ENCODE results near the gene MIOS. TPM values are rescaled to one million over a fixed set of nuclear protein-coding genes. Genes with fewer than 3 reads are reported as not detected.
"Not testable (repeated sequence)": the region's sequence is repeated elsewhere in the genome, so short reads cannot be mapped to it uniquely, and the experiment has no call there.

The MIOS gene
- total and polyA plus RNA-seq, 2 experiments from 2014 or later, result 24.0 to 50.8 TPM

GRCh38 chr7:7652798-7653540 lies 86.3 kb downstream of the MIOS start:
- Histone ChIP-seq H3K79me2 (peaks cover 75% of the 10 kb centered on the region), H3K4me3 (no peak overlapping the region), H3K4me2 (no peak overlapping the region), H3K9me3 (ENCODE audit: low read depth) (no peaks in the 10 kb centered on the region), H3K36me3 (replicated peaks; ENCODE audit: insufficient read depth, low read depth) (no peaks in the 10 kb centered on the region), H3K27ac (no peak overlapping the region), H3K9me2 (replicated peaks; ENCODE audit: insufficient read depth) (no peaks in the 10 kb centered on the region), H4K20me1 (ENCODE audit: insufficient read depth, poor library complexity, severe bottlenecking) (no peaks in the 10 kb centered on the region), H3K4me1 (ENCODE audit: insufficient read depth) (no peaks in the 10 kb centered on the region), H2AFZ (no peak overlapping the region), H3K27me3 (no peaks in the 10 kb centered on the region)
- 92% methylated on average over 1 of the region's 1 CpG for WGBS (ENCODE audit: low lambda C conversion rate, missing lambda C conversion rate)
- TF ChIP-seq EZH2phosphoT487 (IDR thresholded peaks at IDR 0.05; ENCODE audit: low read depth, severe bottlenecking, unreplicated experiment) (no peak), EZH2 (IDR thresholded peaks at IDR 0.05; ENCODE audit: borderline replicate concordance) (no peak)
- TF ChIP-seq, protein P1, sequence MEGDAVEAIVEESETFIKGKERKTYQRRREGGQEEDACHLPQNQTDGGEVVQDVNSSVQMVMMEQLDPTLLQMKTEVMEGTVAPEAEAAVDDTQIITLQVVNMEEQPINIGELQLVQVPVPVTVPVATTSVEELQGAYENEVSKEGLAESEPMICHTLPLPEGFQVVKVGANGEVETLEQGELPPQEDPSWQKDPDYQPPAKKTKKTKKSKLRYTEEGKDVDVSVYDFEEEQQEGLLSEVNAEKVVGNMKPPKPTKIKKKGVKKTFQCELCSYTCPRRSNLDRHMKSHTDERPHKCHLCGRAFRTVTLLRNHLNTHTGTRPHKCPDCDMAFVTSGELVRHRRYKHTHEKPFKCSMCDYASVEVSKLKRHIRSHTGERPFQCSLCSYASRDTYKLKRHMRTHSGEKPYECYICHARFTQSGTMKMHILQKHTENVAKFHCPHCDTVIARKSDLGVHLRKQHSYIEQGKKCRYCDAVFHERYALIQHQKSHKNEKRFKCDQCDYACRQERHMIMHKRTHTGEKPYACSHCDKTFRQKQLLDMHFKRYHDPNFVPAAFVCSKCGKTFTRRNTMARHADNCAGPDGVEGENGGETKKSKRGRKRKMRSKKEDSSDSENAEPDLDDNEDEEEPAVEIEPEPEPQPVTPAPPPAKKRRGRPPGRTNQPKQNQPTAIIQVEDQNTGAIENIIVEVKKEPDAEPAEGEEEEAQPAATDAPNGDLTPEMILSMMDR (IDR thresholded peaks at IDR 0.05; ENCODE audit: poor library complexity), result no peak
- no peak for DNase-seq (ENCODE audit: low spot score)

DNA sequence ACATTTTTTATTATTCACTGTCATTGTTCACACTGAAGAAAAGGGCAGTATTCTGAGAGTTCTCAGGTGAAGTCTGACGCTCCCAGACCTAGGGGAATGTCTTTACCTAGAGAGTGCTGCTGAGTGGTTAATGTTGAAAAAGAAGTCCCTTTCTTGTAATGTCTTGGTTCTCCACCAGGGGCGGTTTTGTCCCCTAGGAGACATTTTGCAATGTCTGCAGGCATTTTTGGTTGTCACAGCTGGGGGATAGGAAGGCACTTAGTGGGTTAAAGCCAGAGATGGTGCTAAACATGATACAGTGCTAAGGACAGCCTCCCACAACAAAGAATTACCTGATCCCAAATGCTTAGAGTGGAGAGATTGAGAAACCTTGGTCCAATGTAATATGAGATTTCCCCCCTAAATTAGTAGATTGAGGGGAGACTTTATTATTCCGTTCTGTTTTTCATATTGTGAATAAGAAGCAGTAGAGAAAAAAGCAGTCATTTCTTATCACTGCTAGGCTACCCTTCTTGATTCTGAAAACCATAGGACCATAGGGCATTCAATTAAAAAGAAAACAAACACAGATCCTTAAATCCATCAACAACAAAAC lies 87.0 kb downstream of the MIOS start:
- Histone ChIP-seq H4K20me1 (ENCODE audit: insufficient read depth, poor library complexity, severe bottlenecking) (no peaks in the 10 kb centered on the region), H3K79me2 (peaks cover 71% of the 10 kb centered on the region), H3K27ac (no peak overlapping the region), H3K36me3 (replicated peaks; ENCODE audit: insufficient read depth, low read depth) (no peaks in the 10 kb centered on the region), H3K9me2 (replicated peaks; ENCODE audit: insufficient read depth) (no peaks in the 10 kb centered on the region), H2AFZ (no peak overlapping the region), H3K4me3 (no peak overlapping the region), H3K27me3 (no peaks in the 10 kb centered on the region), H3K4me2 (no peak overlapping the region), H3K4me1 (ENCODE audit: insufficient read depth) (no peaks in the 10 kb centered on the region), H3K9me3 (ENCODE audit: low read depth) (no peaks in the 10 kb centered on the region)
- TF ChIP-seq, protein P1 (IDR thresholded peaks at IDR 0.05; ENCODE audit: poor library complexity), result peak; percentile 24
- no peak for TF ChIP-seq EZH2 (IDR thresholded peaks at IDR 0.05; ENCODE audit: borderline replicate concordance)
- no peak for TF ChIP-seq EZH2phosphoT487 (IDR thresholded peaks at IDR 0.05; ENCODE audit: low read depth, severe bottlenecking, unreplicated experiment)
- DNase-seq (ENCODE audit: low spot score), result peak; percentile 16
- WGBS (ENCODE audit: low lambda C conversion rate, missing lambda C conversion rate), result 57% methylated on average over 3 of the region's 3 CpGs

GRCh38 chr7:7654964-7655715 lies 88.5 kb downstream of the MIOS start:
- TF ChIP-seq EZH2 (IDR thresholded peaks at IDR 0.05; ENCODE audit: borderline replicate concordance) (no peak), EZH2phosphoT487 (IDR thresholded peaks at IDR 0.05; ENCODE audit: low read depth, severe bottlenecking, unreplicated experiment) (no peak)
- Histone ChIP-seq H3K9me3 (ENCODE audit: low read depth) (no peaks in the 10 kb centered on the region), H2AFZ (no peak overlapping the region), H3K4me3 (no peak overlapping the region), H3K27ac (no peak overlapping the region), H3K9me2 (replicated peaks; ENCODE audit: insufficient read depth) (no peaks in the 10 kb centered on the region), H3K4me2 (no peak overlapping the region), H3K4me1 (ENCODE audit: insufficient read depth) (no peaks in the 10 kb centered on the region), H4K20me1 (ENCODE audit: insufficient read depth, poor library complexity, severe bottlenecking) (no peaks in the 10 kb centered on the region), H3K79me2 (peaks cover 69% of the 10 kb centered on the region), H3K36me3 (replicated peaks; ENCODE audit: insufficient read depth, low read depth) (no peaks in the 10 kb centered on the region), H3K27me3 (no peaks in the 10 kb centered on the region)
- 66% methylated on average over 4 of the region's 4 CpGs for WGBS (ENCODE audit: low lambda C conversion rate, missing lambda C conversion rate)
- DNase-seq (ENCODE audit: low spot score), result no peak

- peaks cover 73% of the 10 kb centered on the region for H3K79me2 ChIP-seq
- H3K27ac ChIP-seq; H2AFZ ChIP-seq; H3K9me3 ChIP-seq (ENCODE audit: low read depth); H3K4me2 ChIP-seq; DNase-seq (ENCODE audit: low spot score); H3K4me3 ChIP-seq; H3K4me1 ChIP-seq (ENCODE audit: insufficient read depth); H3K36me3 ChIP-seq (replicated peaks; ENCODE audit: insufficient read depth, low read depth); H3K27me3 ChIP-seq; H4K20me1 ChIP-seq (ENCODE audit: insufficient read depth, poor library complexity, severe bottlenecking); H3K9me2 ChIP-seq (replicated peaks; ENCODE audit: insufficient read depth): not testable (repeated sequence)
- WGBS (ENCODE audit: low lambda C conversion rate, missing lambda C conversion rate), result 98% methylated on average over 3 of the region's 3 CpGs
Observed at GRCh38 chr7:7656459-7656858, 89.8 kb downstream of the MIOS start.

Other genes with a start within 250 kb of the MIOS start
- 0.47 and 1.1 TPM in 2 replicates for gene COL28A1, start 31.0 kb upstream of the MIOS start, total RNA-seq
- 0.28 and 0.32 TPM in 2 replicates for gene COL28A1, start 31.0 kb upstream of the MIOS start, polyA plus RNA-seq
- 21.9 and 29.0 TPM in 2 replicates for gene UMAD1, start 73.9 kb downstream of the MIOS start, total RNA-seq
- 15.7 and 19.9 TPM in 2 replicates for gene UMAD1, start 73.9 kb downstream of the MIOS start, polyA plus RNA-seq
- gene RPA3, start 151.7 kb downstream of the MIOS start, total RNA-seq, result 17.3 and 20.9 TPM in 2 replicates
- 38.2 and 46.0 TPM in 2 replicates for gene RPA3, start 151.7 kb downstream of the MIOS start, polyA plus RNA-seq

Measured in hepatocyte (in vitro differentiated cells).